GM12892 (cell line): ENCODE data around the gene CRTAC1.

Source experiments
- POLR2A ChIP-seq: IDR thresholded peaks from 2 replicates; pipeline ENCODE4 v1.6.1; 2011; ENCODE audit warnings: low read depth, low read length, control low read depth
- POLR2AphosphoS5 ChIP-seq: IDR thresholded peaks from 2 replicates; pipeline ENCODE4 v1.6.1; 2011; ENCODE audit warnings: low read depth, low read length, control low read depth

- no peak for TF ChIP-seq POLR2A
- no peak for TF ChIP-seq POLR2AphosphoS5
Measured at GRCh38 chr10:97915346-97916131, 114.9 kb downstream of the CRTAC1 start.
